Adrenal gland (tissue), 5 donors: ENCODE measurements around the gene CELSR3.

Experiments
- CTCF ChIP-seq, 6 experiments: fragments of 450-650 bp in 4 of 6; fragments of 200-600 bp in 2 of 6; sonication (generic) in 1 of 6; IDR thresholded peaks; 1 replicate in 5 of 6; 2 replicates in 1 of 6; pipeline versions ENCODE4 v1.5.1 to v1.8.0; 2016 to 2021; ENCODE audit warnings: antibody characterized with exemption in 6 of 6, mild to moderate bottlenecking in 2 of 6, moderate library complexity in 1 of 6
- POLR2A ChIP-seq, 2 donors: fragments of 450-650 bp; IDR thresholded peaks; one replicate each; pipeline ENCODE4 v1.6.1; 2017; ENCODE audit warnings: antibody characterized with exemption in 2 of 2, mild to moderate bottlenecking in 2 of 2, moderate library complexity in 1 of 2
- donor health status: DM: no; HTN: no; CAD: no.

- TF ChIP-seq CTCF (IDR thresholded peaks at IDR 0.05): no peak
- no peak for TF ChIP-seq POLR2A (IDR thresholded peaks at IDR 0.05)
Observed at GRCh38 chr3:48629894-48630293, 32.8 kb downstream of the CELSR3 start.
